ENCODE data around the gene ZNF532. TPM values are rescaled to one million over a fixed set of nuclear protein-coding genes. Genes with fewer than 3 reads are reported as not detected.

Gene ZNF532
- total and polyA plus RNA-seq, 2 of the 13 experiments (the other 11 are each of a cell fraction or from before 2014, with no cell fraction given) = not detected

DNA sequence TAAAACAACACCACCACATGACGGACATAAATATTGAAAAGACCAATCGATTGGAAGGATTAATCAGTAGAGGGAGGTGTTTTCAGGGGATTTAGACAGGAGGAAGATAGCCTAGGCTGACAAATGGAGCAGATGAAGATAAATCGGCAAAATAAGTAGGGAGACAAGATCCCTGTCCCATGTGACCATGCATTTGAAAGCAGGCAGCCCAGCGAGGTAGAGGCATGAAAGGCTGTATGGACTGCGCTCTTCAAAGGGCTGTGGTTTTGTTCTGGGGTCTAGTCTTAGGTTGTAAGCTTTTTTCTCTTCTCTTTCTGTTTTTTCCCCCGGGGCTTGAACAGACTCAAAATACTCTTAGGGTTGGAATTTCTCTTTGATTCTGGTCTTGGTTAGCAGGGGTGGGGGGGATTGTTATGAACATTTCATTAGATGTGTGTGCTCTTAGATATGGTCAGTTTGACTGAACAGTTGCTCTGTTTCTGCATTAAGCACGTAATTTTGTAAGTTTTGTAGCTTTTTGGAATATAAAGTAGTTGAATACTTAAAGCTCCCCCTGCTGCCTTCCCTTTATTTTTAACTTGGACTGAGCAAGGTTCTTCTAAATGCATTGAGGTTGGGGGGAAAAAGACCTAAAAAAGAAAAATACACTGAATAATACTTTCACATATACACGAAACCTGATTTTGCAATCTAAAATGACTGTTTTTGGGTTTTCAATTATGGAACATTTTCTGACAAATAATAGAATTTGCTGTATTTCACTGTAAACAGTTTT lies 32.2 kb downstream of the ZNF532 start:
- CTCF ChIA-PET (ENCODE audit: low intra/inter-chr PET ratio, low total read pairs) = no interaction called here
- no peaks in the 10 kb centered on the region for H3K4me1 ChIP-seq (ENCODE audit: insufficient read depth, low read length)
- no peaks in the 10 kb centered on the region for H4K20me1 ChIP-seq (ENCODE audit: insufficient read depth, low read length)
- H2AFZ ChIP-seq (ENCODE audit: low read length) = no peak overlapping the region
- no peaks in the 10 kb centered on the region for H3K79me2 ChIP-seq (ENCODE audit: insufficient read depth, low read length)
- in situ Hi-C loops (cut with HindIII; ENCODE audit: extremely low pct_ligation_motif_present, low pct_unique_long_range_greater_than_20kb) = no loop called here
- H3K4me2 ChIP-seq (ENCODE audit: low read depth, low read length) = no peak overlapping the region
- H3K27me3 ChIP-seq (ENCODE audit: control insufficient read depth in 1 of 2, insufficient read depth in 2 of 2, low read length in 2 of 2) = peaks cover 0 to 23% of the 10 kb centered on the region in 2 experiments; a peak in 3 of 5 replicates
- DNase-seq (ENCODE audit: low spot score) (no peak), ATAC-seq (no peak), FAIRE-seq (no peak)
- no peak overlapping the region for H3K27ac ChIP-seq (ENCODE audit: extremely low read length, insufficient read depth, low read length)
- no peaks in the 10 kb centered on the region for H3K9me3 ChIP-seq (ENCODE audit: low read length)
- H3K9ac ChIP-seq (ENCODE audit: insufficient read depth, low read depth, low read length) = no peak overlapping the region
- intact Hi-C loops (cut with micrococcal nuclease; ENCODE audit: unreplicated experiment) = no loop called here
- no peaks in the 10 kb centered on the region for H3K36me3 ChIP-seq (replicated peaks in 1 of 2; ENCODE audit: control insufficient read depth in 1 of 2, insufficient read depth in 2 of 2, low read length in 2 of 2)
- 12% methylated on average over 8 of the region's 8 CpGs for WGBS (ENCODE audit: low lambda C conversion rate)
- no peak overlapping the region for H3K4me3 ChIP-seq (replicated peaks in 1 of 3; ENCODE audit: insufficient read depth in 1 of 3, low read depth in 2 of 3, low read length in 3 of 3)
- POLR2A ChIA-PET = no interaction called here
- BruUV-seq (replicated peaks) = no TSS peak
- no peak for TF ChIP-seq NR0B2 (CRISPR knock-in tag; IDR thresholded peaks at IDR 0.05)
- TF ChIP-seq RELA (CRISPR knock-in tag; IDR thresholded peaks at IDR 0.05) = no peak
- TF ChIP-seq ZKSCAN5 (CRISPR knock-in tag; IDR thresholded peaks at IDR 0.05) = no peak
- TF ChIP-seq THAP7 (CRISPR knock-in tag; IDR thresholded peaks at IDR 0.05) = no peak
- TF ChIP-seq SRSF9 (IDR thresholded peaks at IDR 0.05; ENCODE audit: borderline replicate concordance, insufficient read depth, low read depth, low read length, poor library complexity, severe bottlenecking) = no peak
- TF ChIP-seq GATA4 (IDR thresholded peaks at IDR 0.05; ENCODE audit: borderline replicate concordance, low read depth) = no peak
- TF ChIP-seq, protein P1, sequence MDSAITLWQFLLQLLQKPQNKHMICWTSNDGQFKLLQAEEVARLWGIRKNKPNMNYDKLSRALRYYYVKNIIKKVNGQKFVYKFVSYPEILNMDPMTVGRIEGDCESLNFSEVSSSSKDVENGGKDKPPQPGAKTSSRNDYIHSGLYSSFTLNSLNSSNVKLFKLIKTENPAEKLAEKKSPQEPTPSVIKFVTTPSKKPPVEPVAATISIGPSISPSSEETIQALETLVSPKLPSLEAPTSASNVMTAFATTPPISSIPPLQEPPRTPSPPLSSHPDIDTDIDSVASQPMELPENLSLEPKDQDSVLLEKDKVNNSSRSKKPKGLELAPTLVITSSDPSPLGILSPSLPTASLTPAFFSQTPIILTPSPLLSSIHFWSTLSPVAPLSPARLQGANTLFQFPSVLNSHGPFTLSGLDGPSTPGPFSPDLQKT (CRISPR knock-in tag; IDR thresholded peaks at IDR 0.05; ENCODE audit: borderline replicate concordance) = no peak
- TF ChIP-seq, protein P2, sequence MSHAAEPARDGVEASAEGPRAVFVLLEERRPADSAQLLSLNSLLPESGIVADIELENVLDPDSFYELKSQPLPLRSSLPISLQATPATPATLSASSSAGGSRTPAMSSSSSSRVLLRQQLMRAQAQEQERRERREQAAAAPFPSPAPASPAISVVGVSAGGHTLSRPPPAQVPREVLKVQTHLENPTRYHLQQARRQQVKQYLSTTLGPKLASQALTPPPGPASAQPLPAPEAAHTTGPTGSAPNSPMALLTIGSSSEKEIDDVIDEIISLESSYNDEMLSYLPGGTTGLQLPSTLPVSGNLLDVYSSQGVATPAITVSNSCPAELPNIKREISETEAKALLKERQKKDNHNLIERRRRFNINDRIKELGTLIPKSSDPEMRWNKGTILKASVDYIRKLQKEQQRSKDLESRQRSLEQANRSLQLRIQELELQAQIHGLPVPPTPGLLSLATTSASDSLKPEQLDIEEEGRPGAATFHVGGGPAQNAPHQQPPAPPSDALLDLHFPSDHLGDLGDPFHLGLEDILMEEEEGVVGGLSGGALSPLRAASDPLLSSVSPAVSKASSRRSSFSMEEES (CRISPR knock-in tag; IDR thresholded peaks at IDR 0.05) = no peak
- TF ChIP-seq, protein P3, sequence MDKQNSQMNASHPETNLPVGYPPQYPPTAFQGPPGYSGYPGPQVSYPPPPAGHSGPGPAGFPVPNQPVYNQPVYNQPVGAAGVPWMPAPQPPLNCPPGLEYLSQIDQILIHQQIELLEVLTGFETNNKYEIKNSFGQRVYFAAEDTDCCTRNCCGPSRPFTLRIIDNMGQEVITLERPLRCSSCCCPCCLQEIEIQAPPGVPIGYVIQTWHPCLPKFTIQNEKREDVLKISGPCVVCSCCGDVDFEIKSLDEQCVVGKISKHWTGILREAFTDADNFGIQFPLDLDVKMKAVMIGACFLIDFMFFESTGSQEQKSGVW (CRISPR knock-in tag; IDR thresholded peaks at IDR 0.05; ENCODE audit: borderline replicate concordance) = no peak
- TF ChIP-seq PRDM15 (CRISPR knock-in tag; IDR thresholded peaks at IDR 0.05) = no peak
- TF ChIP-seq ZNF850 (CRISPR knock-in tag; conservative IDR thresholded peaks at IDR 0.05) = no peak
- no peak for TF ChIP-seq STAT5B (CRISPR knock-in tag; IDR thresholded peaks at IDR 0.05)
- TF ChIP-seq ATF4 (CRISPR knock-in tag; IDR thresholded peaks at IDR 0.05) = no peak
